Activated B cell treated with CpG ODN at 0.5 μM for 24 hours (primary cell): ENCODE measurements around the gene SLAMF7. TPM values are rescaled to one million over a fixed set of nuclear protein-coding genes. Genes with fewer than 3 reads are reported as not detected.

ENCODE experiments used
- ATAC-seq: fragments of 200-7000 bp; cut with Tn5 transposase; one replicate; pipeline ENCODE4 v1.10.0; 2021; ENCODE audit warnings: low read depth, mild to moderate bottlenecking, moderate library complexity
- CTCF ChIA-PET: fragments of 350-600 bp; sonication (Branson Sonifier 250); formaldehyde crosslinking; loops from one replicate; lab custom pipeline; 2021; ENCODE audit warnings: antibody characterized with exemption; lab: Charles Lee
- POLR2A ChIA-PET: fragments of 350-600 bp; sonication (Branson Sonifier 250); formaldehyde crosslinking; loops from one replicate; lab custom pipeline; 2021; ENCODE audit warnings: antibody characterized with exemption; lab: Charles Lee
- DNase-seq: peaks from one replicate; pipeline ENCODE4 v3.0.0; 2022
- H3K27ac Mint-ChIP-seq: one replicate; pipeline ENCODE4 v1.8.0; 2020; ENCODE audit warnings: mixed read lengths
- H3K27me3 Mint-ChIP-seq: one replicate; pipeline ENCODE4 v1.8.0; 2021; ENCODE audit warnings: mixed read lengths
- H3K36me3 Mint-ChIP-seq: one replicate; pipeline ENCODE4 v1.8.0; 2021; ENCODE audit warnings: low read depth, mixed read lengths
- H3K4me1 Mint-ChIP-seq: one replicate; pipeline ENCODE4 v1.8.0; 2021; ENCODE audit warnings: mixed read lengths
- H3K4me3 Mint-ChIP-seq: one replicate; pipeline ENCODE4 v1.8.0; 2020; ENCODE audit warnings: mild to moderate bottlenecking, mixed read lengths
- H3K9me3 Mint-ChIP-seq: one replicate; pipeline ENCODE4 v1.8.0; 2020; ENCODE audit warnings: mixed read lengths
- intact Hi-C: fragments of 100-400 bp; cut with micrococcal nuclease; formaldehyde crosslinking; loops from one replicate; pipeline ENCODE4 v1.15.1; 2024
- total RNA-seq: library from RNA; stranded (reverse); gene quantifications from 2 replicates; pipeline ENCODE4 v1.2.3, GENCODE V29; 2022
- TF ChIP-seq, protein P1 (sequence below): fragments of 200-600 bp; IDR thresholded peaks from one replicate; pipeline ENCODE4 v1.8.0; 2022; ENCODE audit warnings: antibody characterized with exemption, mild to moderate bottlenecking

Gene SLAMF7
- total RNA-seq, 1 donor from 2014 or later, result 119 TPM

DNA sequence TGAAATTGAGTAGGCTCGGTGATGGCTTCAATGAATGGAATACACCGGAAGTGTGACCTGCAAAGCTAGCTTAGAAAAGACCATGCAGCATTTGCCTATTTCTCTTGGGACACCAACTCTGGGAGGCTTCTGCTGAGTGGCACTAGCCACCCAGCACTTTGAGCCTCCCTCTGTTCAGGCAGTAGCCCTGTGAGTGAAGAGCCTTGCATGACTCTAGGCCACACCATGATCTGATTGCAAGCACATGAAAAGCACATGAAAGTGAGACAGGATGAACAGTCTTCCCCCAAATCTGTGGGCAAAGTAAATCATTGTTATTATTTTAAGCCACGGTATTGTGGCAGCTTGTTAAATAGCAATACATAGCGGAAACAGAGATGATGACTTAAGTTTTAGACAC lies 30.2 kb upstream of the SLAMF7 start:
- ATAC-seq, result no peak
- ChIA-PET CTCF (interaction anchor here (0.8 to 1.5 kb wide), 5 partner anchors 21 to 389 kb away, joined by 3 to 4 read pairs (median 3); partner anchors contain the start of gene KLHDC9), POLR2A (interaction anchor here (1.0 to 2.5 kb wide), 6 partner anchors 25 to 265 kb away, joined by 5 to 13 read pairs (median 6); partner anchors contain the start of gene SLAMF1)
- Mint-ChIP-seq H3K27ac (no peak overlapping the region), H3K4me3 (no peak overlapping the region), H3K9me3 (no peaks in the 10 kb centered on the region), H3K4me1 (peaks cover 24% of the 10 kb centered on the region), H3K36me3 (peaks cover 35% of the 10 kb centered on the region), H3K27me3 (no peaks in the 10 kb centered on the region)
- DNase-seq, result no peak
- TF ChIP-seq, protein P1, sequence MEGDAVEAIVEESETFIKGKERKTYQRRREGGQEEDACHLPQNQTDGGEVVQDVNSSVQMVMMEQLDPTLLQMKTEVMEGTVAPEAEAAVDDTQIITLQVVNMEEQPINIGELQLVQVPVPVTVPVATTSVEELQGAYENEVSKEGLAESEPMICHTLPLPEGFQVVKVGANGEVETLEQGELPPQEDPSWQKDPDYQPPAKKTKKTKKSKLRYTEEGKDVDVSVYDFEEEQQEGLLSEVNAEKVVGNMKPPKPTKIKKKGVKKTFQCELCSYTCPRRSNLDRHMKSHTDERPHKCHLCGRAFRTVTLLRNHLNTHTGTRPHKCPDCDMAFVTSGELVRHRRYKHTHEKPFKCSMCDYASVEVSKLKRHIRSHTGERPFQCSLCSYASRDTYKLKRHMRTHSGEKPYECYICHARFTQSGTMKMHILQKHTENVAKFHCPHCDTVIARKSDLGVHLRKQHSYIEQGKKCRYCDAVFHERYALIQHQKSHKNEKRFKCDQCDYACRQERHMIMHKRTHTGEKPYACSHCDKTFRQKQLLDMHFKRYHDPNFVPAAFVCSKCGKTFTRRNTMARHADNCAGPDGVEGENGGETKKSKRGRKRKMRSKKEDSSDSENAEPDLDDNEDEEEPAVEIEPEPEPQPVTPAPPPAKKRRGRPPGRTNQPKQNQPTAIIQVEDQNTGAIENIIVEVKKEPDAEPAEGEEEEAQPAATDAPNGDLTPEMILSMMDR, result no peak
- intact Hi-C loops, result no loop called here

DNA sequence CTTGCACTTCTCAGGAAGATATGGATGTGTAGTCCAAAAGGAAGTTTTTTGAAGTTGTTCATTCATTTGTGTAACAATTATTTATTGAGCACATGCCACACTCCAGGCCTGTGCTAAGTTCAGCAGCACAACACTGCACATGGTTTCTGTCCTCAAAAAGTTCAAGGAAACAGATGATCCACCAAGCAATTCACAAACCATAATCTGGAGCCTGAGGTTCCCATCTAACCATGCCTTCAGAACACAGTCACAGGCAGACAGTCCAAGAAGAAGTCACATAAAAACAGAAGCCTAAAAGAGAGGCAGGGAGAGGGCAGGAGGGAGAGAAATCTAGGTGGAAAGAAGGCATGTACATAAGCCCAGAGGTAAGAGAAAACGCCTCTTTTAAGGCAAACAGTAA lies 29.3 kb upstream of the SLAMF7 start:
- intact Hi-C loops, result loop anchor here (2.0 to 10.0 kb wide), 4 partner anchors 29 to 685 kb away; partner anchors contain the start of genes KLHDC9 and SLAMF7
- no peak overlapping the region for H3K4me3 Mint-ChIP-seq
- TF ChIP-seq, protein P1, result no peak
- H3K27me3 Mint-ChIP-seq, result no peaks in the 10 kb centered on the region
- ChIA-PET POLR2A (interaction anchor here (1.0 kb wide), 1 partner anchor 26 kb away, joined by 5 read pairs; no protein-coding TSS in a partner anchor), CTCF (interaction anchor here (0.8 kb wide), 2 partner anchors 58 to 66 kb away, joined by 3 read pairs; no protein-coding TSS in a partner anchor)
- no peaks in the 10 kb centered on the region for H3K9me3 Mint-ChIP-seq
- H3K27ac Mint-ChIP-seq, result no peak overlapping the region
- H3K4me1 Mint-ChIP-seq, result peaks cover 31% of the 10 kb centered on the region
- DNase-seq (no peak), ATAC-seq (no peak)
- peaks cover 27% of the 10 kb centered on the region for H3K36me3 Mint-ChIP-seq

DNA sequence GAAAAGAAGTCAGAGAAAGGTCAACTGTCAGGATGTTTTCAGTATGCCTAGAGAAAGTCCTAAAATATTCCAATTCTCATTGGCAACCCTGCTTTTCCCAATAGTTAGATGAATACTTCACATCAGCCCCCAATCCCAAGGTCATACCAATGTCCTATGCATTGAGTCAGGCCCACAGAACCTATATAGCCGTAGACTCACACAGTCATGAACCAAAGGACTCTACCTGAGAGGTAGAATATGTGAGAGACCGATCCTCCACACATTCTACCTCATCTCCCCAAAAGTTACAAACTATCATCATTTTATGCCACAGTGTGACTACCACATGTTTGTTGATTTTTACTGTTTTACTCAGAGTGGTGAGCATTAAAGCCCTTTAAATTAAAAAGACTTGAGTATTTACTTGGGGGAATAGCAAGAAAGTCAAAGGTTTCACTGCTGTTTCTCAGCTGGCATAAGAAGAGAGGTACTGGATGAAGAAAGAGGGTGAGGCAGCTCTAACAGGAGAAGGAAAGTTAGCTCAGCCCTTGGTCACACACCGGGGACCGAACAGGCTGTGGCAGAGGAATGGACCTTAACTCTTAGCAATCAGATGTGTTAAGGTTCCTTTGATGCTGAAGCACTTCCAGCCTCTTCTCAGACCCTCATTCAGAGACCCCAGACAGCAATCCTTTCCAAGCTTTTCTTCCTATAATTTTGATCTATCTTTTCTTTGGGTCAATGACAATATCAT lies 28.4 kb upstream of the SLAMF7 start:
- Mint-ChIP-seq H3K9me3 (no peaks in the 10 kb centered on the region), H3K36me3 (peaks cover 19% of the 10 kb centered on the region), H3K4me3 (no peak overlapping the region), H3K4me1 (peaks cover 32% of the 10 kb centered on the region), H3K27me3 (no peaks in the 10 kb centered on the region), H3K27ac (no peak overlapping the region)
- intact Hi-C loops, result loop anchor here (2.0 to 10.0 kb wide), 4 partner anchors 28 to 684 kb away; partner anchors contain the start of genes KLHDC9 and SLAMF7
- no peak for ATAC-seq
- POLR2A ChIA-PET, result interaction anchor here (0.6 to 3.1 kb wide), 10 partner anchors 12 to 475 kb away, joined by 3 to 15 read pairs (median 6); partner anchors contain the start of gene LY9
- no peak for DNase-seq
- TF ChIP-seq, protein P1, result no peak
- CTCF ChIA-PET, result interaction anchor here (1.3 to 5.8 kb wide), 3 partner anchors 30 to 241 kb away, joined by 3 to 46 read pairs (median 5); no protein-coding TSS in a partner anchor

DNA sequence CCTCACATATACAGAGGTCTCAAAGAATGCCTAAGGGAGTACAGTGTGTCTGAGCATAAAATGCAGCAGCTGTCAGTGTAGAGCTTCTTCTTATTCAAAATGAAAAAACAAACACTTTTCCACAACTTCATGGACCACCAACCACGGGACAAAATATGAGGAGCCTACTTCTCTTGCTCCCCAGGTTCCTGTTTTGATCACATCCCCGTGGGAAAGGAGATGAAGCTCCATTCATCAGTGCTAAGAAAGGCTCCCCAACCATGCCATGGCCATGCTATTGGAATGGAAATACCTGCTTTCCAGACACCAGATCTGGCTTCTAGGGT lies 27.8 kb upstream of the SLAMF7 start:
- intact Hi-C loops, result loop anchor here (2.0 to 10.0 kb wide), 4 partner anchors 28 to 684 kb away; partner anchors contain the start of genes KLHDC9 and SLAMF7
- CTCF ChIA-PET, result interaction anchor here (0.6 to 5.8 kb wide), 5 partner anchors 12 to 241 kb away, joined by 3 to 46 read pairs (median 5); no protein-coding TSS in a partner anchor
- POLR2A ChIA-PET, result interaction anchor here (0.6 to 3.1 kb wide), 16 partner anchors 11 to 474 kb away, joined by 3 to 15 read pairs (median 6); partner anchors contain the start of genes LY9 and USF1
- H3K4me1 Mint-ChIP-seq, result peaks cover 32% of the 10 kb centered on the region
- no peak overlapping the region for H3K27ac Mint-ChIP-seq
- no peaks in the 10 kb centered on the region for H3K27me3 Mint-ChIP-seq
- H3K36me3 Mint-ChIP-seq, result peaks cover 15% of the 10 kb centered on the region
- H3K9me3 Mint-ChIP-seq, result no peaks in the 10 kb centered on the region
- ATAC-seq (no peak), DNase-seq (no peak)
- H3K4me3 Mint-ChIP-seq, result no peak overlapping the region
- TF ChIP-seq, protein P1, result no peak
